Choroid plexus epithelial cell (primary cell): ENCODE measurements around the gene SLBP.

Source experiments
- DNase-seq: peaks from one replicate; pipeline ENCODE4 v3.0.0-alpha.2; 2010; ENCODE audit warnings: low read depth
- H3K4me3 ChIP-seq: 2 replicates; pipeline ENCODE4 v1.5.1; 2011; ENCODE audit warnings: low read depth, mild to moderate bottlenecking, control low read depth, low read length, moderate library complexity
- TF ChIP-seq, protein P1 (sequence below): conservative IDR thresholded peaks from 2 replicates; pipeline ENCODE4 v1.5.1; 2011; ENCODE audit warnings: low read depth, mild to moderate bottlenecking, control low read depth, inconsistent platforms, low read length, moderate library complexity

Gene SLBP

GRCh38 chr4:1744552-1744951 is 32.4 kb upstream of the SLBP start:
- no peak overlapping the region for H3K4me3 ChIP-seq
- DNase-seq = no peak
- TF ChIP-seq, protein P1, sequence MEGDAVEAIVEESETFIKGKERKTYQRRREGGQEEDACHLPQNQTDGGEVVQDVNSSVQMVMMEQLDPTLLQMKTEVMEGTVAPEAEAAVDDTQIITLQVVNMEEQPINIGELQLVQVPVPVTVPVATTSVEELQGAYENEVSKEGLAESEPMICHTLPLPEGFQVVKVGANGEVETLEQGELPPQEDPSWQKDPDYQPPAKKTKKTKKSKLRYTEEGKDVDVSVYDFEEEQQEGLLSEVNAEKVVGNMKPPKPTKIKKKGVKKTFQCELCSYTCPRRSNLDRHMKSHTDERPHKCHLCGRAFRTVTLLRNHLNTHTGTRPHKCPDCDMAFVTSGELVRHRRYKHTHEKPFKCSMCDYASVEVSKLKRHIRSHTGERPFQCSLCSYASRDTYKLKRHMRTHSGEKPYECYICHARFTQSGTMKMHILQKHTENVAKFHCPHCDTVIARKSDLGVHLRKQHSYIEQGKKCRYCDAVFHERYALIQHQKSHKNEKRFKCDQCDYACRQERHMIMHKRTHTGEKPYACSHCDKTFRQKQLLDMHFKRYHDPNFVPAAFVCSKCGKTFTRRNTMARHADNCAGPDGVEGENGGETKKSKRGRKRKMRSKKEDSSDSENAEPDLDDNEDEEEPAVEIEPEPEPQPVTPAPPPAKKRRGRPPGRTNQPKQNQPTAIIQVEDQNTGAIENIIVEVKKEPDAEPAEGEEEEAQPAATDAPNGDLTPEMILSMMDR = no peak

GRCh38 chr4:1743975-1744374 is 31.9 kb upstream of the SLBP start:
- DNase-seq = no peak
- TF ChIP-seq, protein P1 = no peak
- no peak overlapping the region for H3K4me3 ChIP-seq

GRCh38 chr4:1743551-1743950 is 31.4 kb upstream of the SLBP start:
- H3K4me3 ChIP-seq = no peak overlapping the region
- TF ChIP-seq, protein P1 = no peak
- no peak for DNase-seq

GRCh38 chr4:1741208-1741607 is 29.1 kb upstream of the SLBP start:
- TF ChIP-seq, protein P1 = no peak
- DNase-seq = no peak
- H3K4me3 ChIP-seq = no peak overlapping the region

GRCh38 chr4:1740021-1740545 is 28.0 kb upstream of the SLBP start:
- TF ChIP-seq, protein P1 = no peak
- no peak overlapping the region for H3K4me3 ChIP-seq
- no peak for DNase-seq

DNA sequence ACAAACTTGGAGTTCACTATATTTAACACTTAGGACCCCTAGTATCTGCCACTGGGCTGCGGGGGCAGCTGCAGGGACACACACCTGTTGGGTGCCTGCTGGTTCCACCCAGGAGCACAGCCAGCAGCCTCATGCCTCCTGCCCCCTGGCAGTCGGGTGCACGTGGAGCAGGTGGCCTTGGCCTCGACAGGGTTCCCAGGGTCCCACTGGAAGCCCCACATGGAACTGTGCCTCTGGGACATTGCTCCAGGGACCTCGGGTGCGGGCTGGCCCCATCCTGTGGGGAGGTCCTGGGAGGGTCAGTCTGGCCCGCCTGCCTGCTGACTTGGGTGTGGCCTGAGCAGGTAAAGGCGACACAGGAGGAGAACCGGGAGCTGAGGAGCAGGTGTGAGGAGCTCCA is 27.2 kb upstream of the SLBP start:
- no peak for DNase-seq
- no peak overlapping the region for H3K4me3 ChIP-seq
- TF ChIP-seq, protein P1 = no peak

DNA sequence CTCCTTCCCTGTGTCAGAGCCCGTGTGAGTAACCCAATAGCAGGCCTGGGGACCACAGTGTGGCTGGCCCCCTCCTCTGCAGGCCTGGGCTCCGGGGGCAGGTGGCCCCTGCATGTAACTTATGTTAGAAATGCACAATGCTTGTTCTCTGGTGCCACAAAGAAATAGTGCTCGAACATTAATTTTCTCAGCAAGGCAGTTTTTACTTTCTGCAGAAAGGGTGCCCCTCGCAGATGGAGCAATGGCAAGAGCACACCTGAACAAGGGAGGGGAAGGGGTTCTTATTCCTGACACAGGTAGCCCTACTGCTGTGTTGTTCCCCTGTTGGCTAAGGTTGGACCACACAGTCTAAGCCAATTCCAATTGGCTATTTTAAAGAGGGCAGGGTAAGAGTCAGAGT is 26.3 kb upstream of the SLBP start:
- DNase-seq = no peak
- TF ChIP-seq, protein P1 = no peak
- H3K4me3 ChIP-seq = no peak overlapping the region
